VCaP (cell line): Measurements from ENCODE around the gene ARMS2.

Source experiments
- H3K27ac ChIP-seq: fragments of 450-650 bp; 2 replicates; pipeline ENCODE4 v1.5.1; 2017
- TF ChIP-seq, protein P1 (sequence below): fragments of 450-650 bp; conservative IDR thresholded peaks from 2 replicates; pipeline ENCODE4 v1.5.1; 2017; ENCODE audit warnings: mild to moderate bottlenecking, moderate library complexity

The ARMS2 gene

GRCh38 chr10:122495406-122496340, 41.2 kb downstream of the ARMS2 start:
- H3K27ac ChIP-seq, result no peak overlapping the region
- TF ChIP-seq, protein P1, sequence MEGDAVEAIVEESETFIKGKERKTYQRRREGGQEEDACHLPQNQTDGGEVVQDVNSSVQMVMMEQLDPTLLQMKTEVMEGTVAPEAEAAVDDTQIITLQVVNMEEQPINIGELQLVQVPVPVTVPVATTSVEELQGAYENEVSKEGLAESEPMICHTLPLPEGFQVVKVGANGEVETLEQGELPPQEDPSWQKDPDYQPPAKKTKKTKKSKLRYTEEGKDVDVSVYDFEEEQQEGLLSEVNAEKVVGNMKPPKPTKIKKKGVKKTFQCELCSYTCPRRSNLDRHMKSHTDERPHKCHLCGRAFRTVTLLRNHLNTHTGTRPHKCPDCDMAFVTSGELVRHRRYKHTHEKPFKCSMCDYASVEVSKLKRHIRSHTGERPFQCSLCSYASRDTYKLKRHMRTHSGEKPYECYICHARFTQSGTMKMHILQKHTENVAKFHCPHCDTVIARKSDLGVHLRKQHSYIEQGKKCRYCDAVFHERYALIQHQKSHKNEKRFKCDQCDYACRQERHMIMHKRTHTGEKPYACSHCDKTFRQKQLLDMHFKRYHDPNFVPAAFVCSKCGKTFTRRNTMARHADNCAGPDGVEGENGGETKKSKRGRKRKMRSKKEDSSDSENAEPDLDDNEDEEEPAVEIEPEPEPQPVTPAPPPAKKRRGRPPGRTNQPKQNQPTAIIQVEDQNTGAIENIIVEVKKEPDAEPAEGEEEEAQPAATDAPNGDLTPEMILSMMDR, result no peak

DNA sequence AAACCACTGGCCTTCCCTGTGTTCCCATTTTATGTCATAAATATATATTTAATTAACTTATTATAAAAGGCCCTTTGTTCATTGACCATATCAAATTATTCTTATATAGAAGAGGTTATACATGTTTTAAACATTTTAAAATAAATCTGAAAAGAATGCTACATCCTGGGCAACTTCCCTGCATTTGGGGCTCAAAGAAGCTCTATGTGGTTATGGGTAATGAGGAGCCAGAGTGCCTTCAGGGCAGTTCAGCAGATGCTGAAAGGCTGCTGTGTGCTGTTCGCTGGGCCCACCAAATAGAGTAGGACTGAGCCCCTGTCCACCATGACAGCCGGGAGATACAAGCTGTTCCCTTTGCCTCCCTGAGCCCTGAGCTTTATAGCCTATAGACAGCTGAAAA, 42.8 kb downstream of the ARMS2 start:
- H3K27ac ChIP-seq, result no peak overlapping the region
- TF ChIP-seq, protein P1, result no peak

GRCh38 chr10:122498521-122498920, 44.1 kb downstream of the ARMS2 start:
- H3K27ac ChIP-seq, result no peak overlapping the region
- TF ChIP-seq, protein P1, result no peak

GRCh38 chr10:122499012-122499411, 44.6 kb downstream of the ARMS2 start:
- TF ChIP-seq, protein P1, result no peak
- no peak overlapping the region for H3K27ac ChIP-seq

GRCh38 chr10:122499491-122499941, 45.1 kb downstream of the ARMS2 start:
- TF ChIP-seq, protein P1, result no peak
- H3K27ac ChIP-seq, result no peak overlapping the region

- no peak overlapping the region for H3K27ac ChIP-seq
- TF ChIP-seq, protein P1, result no peak
Observed at GRCh38 chr10:122500194-122500593, 45.7 kb downstream of the ARMS2 start.

DNA sequence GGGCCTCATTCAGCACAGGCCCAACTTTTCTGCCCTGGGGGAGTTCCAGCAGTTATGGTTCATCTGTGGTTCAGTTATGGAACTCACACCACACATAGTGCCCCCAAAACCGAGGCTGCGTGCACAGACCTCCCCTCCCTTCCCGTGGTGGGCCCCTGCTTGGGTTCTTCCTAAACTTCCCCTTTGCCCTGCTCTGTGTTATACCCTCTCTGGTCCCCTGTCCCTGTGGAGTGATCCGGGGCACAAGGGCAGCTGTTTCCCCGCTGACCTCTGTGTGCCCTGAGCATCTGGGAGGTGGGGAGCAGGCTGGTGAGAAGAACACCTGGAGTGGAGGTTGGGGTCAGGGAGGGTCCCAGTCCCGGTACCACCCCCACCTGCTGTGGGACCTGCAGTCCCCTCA, 46.3 kb downstream of the ARMS2 start:
- TF ChIP-seq, protein P1, result no peak
- no peak overlapping the region for H3K27ac ChIP-seq
